Non-pigmented ciliary epithelial cell (primary cell): ENCODE measurements around the gene DYNC2I2.
"Not testable (repeated sequence)": the region's sequence is repeated elsewhere in the genome, so short reads cannot be mapped to it uniquely, and the experiment has no call there.

ENCODE experiments used
- DNase-seq: peaks from one replicate; pipeline ENCODE4 v3.0.0-alpha.2; 2010; ENCODE audit warnings: low read depth

Gene DYNC2I2

GRCh38 chr9:128656416-128657343 is at the start of gene DYNC2I2:
TSS of gene DYNC2I2 (minus strand) at chr9:128656847. CDS start at chr9:128656726, 121 bp downstream.
- peak; percentile 45 for DNase-seq

GRCh38 chr9:128706045-128706444 is 49.4 kb upstream of the DYNC2I2 start:
- DNase-seq: no peak

GRCh38 chr9:128705051-128705965 is 48.7 kb upstream of the DYNC2I2 start:
- DNase-seq: no peak

GRCh38 chr9:128704356-128704670 is 47.7 kb upstream of the DYNC2I2 start:
- DNase-seq: no peak

- DNase-seq: no peak
These were observed 47.1 kb upstream of the DYNC2I2 start for GRCh38 chr9:128703616-128704355.

- DNase-seq: no peak
These were observed 46.4 kb upstream of the DYNC2I2 start for GRCh38 chr9:128702949-128703615.

GRCh38 chr9:128702445-128702948 is 45.9 kb upstream of the DYNC2I2 start, which contains the start of gene PKN3:
TSS of gene PKN3 (plus strand) at chr9:128702503. CDS start at chr9:128702916, 413 bp downstream.
- DNase-seq: no peak

GRCh38 chr9:128701227-128701854 is 44.7 kb upstream of the DYNC2I2 start:
- no peak for DNase-seq

- DNase-seq: not testable (repeated sequence)
These were observed 42.6 kb upstream of the DYNC2I2 start for GRCh38 chr9:128699096-128699795.

- no peak for DNase-seq
These were observed 40.5 kb upstream of the DYNC2I2 start for GRCh38 chr9:128696923-128697707.

GRCh38 chr9:128694344-128694743 is 37.7 kb upstream of the DYNC2I2 start:
- DNase-seq: no peak

GRCh38 chr9:128693738-128694137 is 37.1 kb upstream of the DYNC2I2 start:
- not testable (repeated sequence) for DNase-seq

- no peak for DNase-seq
These were observed 34.0 kb upstream of the DYNC2I2 start for GRCh38 chr9:128690684-128691034.

GRCh38 chr9:128689820-128690683 is 33.4 kb upstream of the DYNC2I2 start:
- DNase-seq: no peak

GRCh38 chr9:128689293-128689774 is 32.7 kb upstream of the DYNC2I2 start:
- DNase-seq: no peak

- no peak for DNase-seq
These were observed 32.0 kb upstream of the DYNC2I2 start, which contains the start of gene SET for GRCh38 chr9:128688501-128689292. TSS of gene SET (plus strand) at chr9:128689222. CDS start at chr9:128689583, 361 bp downstream.

GRCh38 chr9:128687453-128687852 is 30.8 kb upstream of the DYNC2I2 start:
- DNase-seq: no peak
